Endodermal cell (in vitro differentiated cells): ENCODE results near the gene IPCEF1. TPM values are rescaled to one million over a fixed set of nuclear protein-coding genes. Genes with fewer than 3 reads are reported as not detected.
"Not testable (repeated sequence)": the region's sequence is repeated elsewhere in the genome, so short reads cannot be mapped to it uniquely, and the experiment has no call there.

Source experiments
- DNase-seq: peaks from one replicate; pipeline ENCODE4 v3.0.0-alpha.2; 2017
- H3K27ac ChIP-seq: 2 replicates; pipeline ENCODE4 v1.5.1; 2013; ENCODE audit warnings: mild to moderate bottlenecking, low read depth, low read length, moderate library complexity
- H3K27me3 ChIP-seq: 2 replicates; pipeline ENCODE4 v1.6.1; 2013; ENCODE audit warnings: mild to moderate bottlenecking, low read length, moderate library complexity; ENCODE audit not compliant: insufficient read depth, control insufficient read depth, poor library complexity, severe bottlenecking
- H3K36me3 ChIP-seq: 2 replicates; pipeline ENCODE4 v1.7.0; 2013; ENCODE audit warnings: mild to moderate bottlenecking, low read length, moderate library complexity; ENCODE audit not compliant: control insufficient read depth, insufficient read depth
- H3K4me1 ChIP-seq: one replicate; pipeline ENCODE4 v1.7.0; 2013; ENCODE audit warnings: low read length; ENCODE audit not compliant: control insufficient read depth, insufficient read depth
- H3K4me3 ChIP-seq: 2 replicates; pipeline ENCODE4 v1.5.1; 2013; ENCODE audit warnings: mild to moderate bottlenecking, low read length, moderate library complexity
- H3K9ac ChIP-seq: 2 replicates; pipeline ENCODE4 v1.6.1; 2013; ENCODE audit warnings: mild to moderate bottlenecking, low read length, moderate library complexity; ENCODE audit not compliant: poor library complexity, severe bottlenecking; ENCODE audit errors: extremely low read depth
- H3K9me3 ChIP-seq: 2 replicates; pipeline ENCODE4 v1.6.1; 2013; ENCODE audit warnings: mild to moderate bottlenecking, low read length, moderate library complexity; ENCODE audit not compliant: control insufficient read depth
- H3K27ac Mint-ChIP-seq: 2 replicates; pipeline ENCODE4 v1.8.0; 2020; ENCODE audit warnings: mixed read lengths
- H3K27me3 Mint-ChIP-seq: 2 replicates; pipeline ENCODE4 v1.8.0; 2021; ENCODE audit warnings: mild to moderate bottlenecking, mixed read lengths; ENCODE audit not compliant: insufficient read depth
- H3K36me3 Mint-ChIP-seq: 2 replicates; pipeline ENCODE4 v1.8.0; 2020; ENCODE audit warnings: low read depth, mixed read lengths
- H3K4me1 Mint-ChIP-seq: 2 replicates; pipeline ENCODE4 v1.8.0; 2020; ENCODE audit warnings: mixed read lengths
- H3K4me3 Mint-ChIP-seq: 2 replicates; pipeline ENCODE4 v1.8.0; 2020; ENCODE audit warnings: mild to moderate bottlenecking, moderate library complexity, mixed read lengths
- H3K9me3 Mint-ChIP-seq: 2 replicates; pipeline ENCODE4 v1.8.0; 2020; ENCODE audit warnings: mild to moderate bottlenecking, mixed read lengths
- WGBS, 2 experiments: methylation state at CpG; one replicate each; pipeline versions ENCODE4 v1.1.5 to v1.1.7; 2013; ENCODE audit warnings: missing lambda C conversion rate in 2 of 2, mixed read lengths in 1 of 2; ENCODE audit not compliant: insufficient coverage in 1 of 2, insufficient read length in 1 of 2; 5-methylcytosine and 5-hydroxymethylcytosine counted together
- total RNA-seq, 2 donors: library from RNA; stranded (reverse); fragmentation: NEBNext Ultra II Directional in 1 of 2; extraction: Animal tissue kit (Norgen Biotek cat#: 25700) in 1 of 2; gene quantifications; 2 replicates in 1 of 2; 3 replicates in 1 of 2; pipeline ENCODE4 v1.2.1, GENCODE V29; 2021
- TF ChIP-seq, protein P1 (sequence below): fragments of 200-600 bp; sonication (generic); conservative IDR thresholded peaks from 2 replicates; pipeline ENCODE4 v1.5.0; 2021; ENCODE audit warnings: antibody characterized with exemption, mild to moderate bottlenecking

IPCEF1 gene
- total RNA-seq, 2 donors from 2014 or later, result 2.2 to 2.8 TPM

DNA sequence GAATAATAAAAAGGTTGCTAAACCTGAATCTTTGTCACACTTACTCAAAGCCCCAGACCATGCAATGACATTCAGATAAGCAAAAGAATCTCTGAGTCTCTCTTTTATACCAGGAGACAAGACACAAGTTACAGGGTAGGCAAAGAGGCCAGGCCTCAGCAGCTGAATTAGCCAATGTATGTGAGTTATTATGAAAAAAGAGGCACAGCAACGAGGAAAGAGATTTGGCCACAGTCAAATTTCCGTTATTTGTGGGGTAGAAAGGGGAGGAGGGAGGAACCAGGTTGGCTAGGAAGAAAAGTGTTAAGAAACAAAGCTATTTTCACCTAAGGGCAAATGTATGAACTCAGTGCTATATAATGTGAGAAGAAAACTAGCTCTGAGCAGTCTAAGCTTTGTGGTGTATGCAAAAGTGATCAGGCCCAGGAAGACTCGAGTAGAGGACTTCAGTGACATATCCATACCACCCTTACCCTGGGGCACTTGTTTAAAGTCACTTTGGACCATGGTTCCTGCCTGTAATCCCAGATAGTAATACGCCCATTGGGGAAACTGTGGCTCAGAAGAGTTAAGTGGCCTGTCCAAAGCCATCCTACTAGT is 19.1 kb downstream of the IPCEF1 start:
- H3K9ac ChIP-seq, result no peak overlapping the region
- no peaks in the 10 kb centered on the region for H3K4me1 ChIP-seq
- H3K27ac ChIP-seq, result no peak overlapping the region
- H3K9me3 Mint-ChIP-seq, result no peaks in the 10 kb centered on the region
- TF ChIP-seq, protein P1, sequence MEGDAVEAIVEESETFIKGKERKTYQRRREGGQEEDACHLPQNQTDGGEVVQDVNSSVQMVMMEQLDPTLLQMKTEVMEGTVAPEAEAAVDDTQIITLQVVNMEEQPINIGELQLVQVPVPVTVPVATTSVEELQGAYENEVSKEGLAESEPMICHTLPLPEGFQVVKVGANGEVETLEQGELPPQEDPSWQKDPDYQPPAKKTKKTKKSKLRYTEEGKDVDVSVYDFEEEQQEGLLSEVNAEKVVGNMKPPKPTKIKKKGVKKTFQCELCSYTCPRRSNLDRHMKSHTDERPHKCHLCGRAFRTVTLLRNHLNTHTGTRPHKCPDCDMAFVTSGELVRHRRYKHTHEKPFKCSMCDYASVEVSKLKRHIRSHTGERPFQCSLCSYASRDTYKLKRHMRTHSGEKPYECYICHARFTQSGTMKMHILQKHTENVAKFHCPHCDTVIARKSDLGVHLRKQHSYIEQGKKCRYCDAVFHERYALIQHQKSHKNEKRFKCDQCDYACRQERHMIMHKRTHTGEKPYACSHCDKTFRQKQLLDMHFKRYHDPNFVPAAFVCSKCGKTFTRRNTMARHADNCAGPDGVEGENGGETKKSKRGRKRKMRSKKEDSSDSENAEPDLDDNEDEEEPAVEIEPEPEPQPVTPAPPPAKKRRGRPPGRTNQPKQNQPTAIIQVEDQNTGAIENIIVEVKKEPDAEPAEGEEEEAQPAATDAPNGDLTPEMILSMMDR, result no peak
- H3K4me3 Mint-ChIP-seq, result no peak overlapping the region
- WGBS, 2 experiments, result 92 to 94% methylated on average over 2 to 4 of the region's 4 CpGs
- H3K36me3 Mint-ChIP-seq, result no peaks in the 10 kb centered on the region
- no peak overlapping the region for H3K27ac Mint-ChIP-seq
- H3K4me1 Mint-ChIP-seq, result peaks cover 7% of the 10 kb centered on the region
- no peaks in the 10 kb centered on the region for H3K27me3 ChIP-seq
- no peak overlapping the region for H3K4me3 ChIP-seq
- H3K9me3 ChIP-seq, result no peaks in the 10 kb centered on the region
- no peak for DNase-seq
- H3K36me3 ChIP-seq, result no peaks in the 10 kb centered on the region
- H3K27me3 Mint-ChIP-seq, result no peaks in the 10 kb centered on the region

DNA sequence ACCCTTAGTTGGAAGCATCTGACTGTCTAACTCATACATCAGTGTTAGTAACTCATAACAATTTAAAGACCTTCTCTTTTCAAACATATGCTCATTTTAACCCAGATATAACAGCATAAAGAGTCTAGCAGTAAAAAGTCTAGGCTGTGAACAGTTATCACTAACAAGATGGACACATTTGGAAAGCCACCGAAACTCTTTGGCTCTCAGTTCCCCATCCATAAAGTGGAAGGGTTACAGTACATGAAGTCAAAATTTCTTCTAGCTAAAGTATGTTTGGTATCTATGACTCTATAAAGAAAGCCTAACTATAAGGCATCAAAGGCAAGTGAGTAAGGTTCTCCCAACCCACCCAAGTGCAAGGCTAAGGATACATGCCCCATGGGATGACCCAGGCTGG is 22.5 kb downstream of the IPCEF1 start:
- H3K27ac Mint-ChIP-seq, H3K4me1 ChIP-seq, H3K27me3 ChIP-seq, H3K9ac ChIP-seq, H3K27me3 Mint-ChIP-seq, DNase-seq, H3K4me1 Mint-ChIP-seq, H3K4me3 ChIP-seq, H3K9me3 ChIP-seq, H3K36me3 Mint-ChIP-seq, H3K4me3 Mint-ChIP-seq, H3K9me3 Mint-ChIP-seq, H3K36me3 ChIP-seq, H3K27ac ChIP-seq: not testable (repeated sequence)
- 92 to 100% methylated on average over 1 of the region's 1 CpG for WGBS, 2 experiments

GRCh38 chr6:154331750-154332149 is 24.9 kb downstream of the IPCEF1 start:
- no peak overlapping the region for H3K4me3 ChIP-seq
- no peaks in the 10 kb centered on the region for H3K27me3 Mint-ChIP-seq
- no peaks in the 10 kb centered on the region for H3K27me3 ChIP-seq
- H3K27ac ChIP-seq, result no peak overlapping the region
- H3K27ac Mint-ChIP-seq, result no peak overlapping the region
- no peaks in the 10 kb centered on the region for H3K9me3 ChIP-seq
- TF ChIP-seq, protein P1, result no peak
- no peaks in the 10 kb centered on the region for H3K36me3 ChIP-seq
- no peak overlapping the region for H3K4me3 Mint-ChIP-seq
- H3K4me1 ChIP-seq, result no peaks in the 10 kb centered on the region
- H3K4me1 Mint-ChIP-seq, result peaks cover 3% of the 10 kb centered on the region
- no peaks in the 10 kb centered on the region for H3K36me3 Mint-ChIP-seq
- 89 to 95% methylated on average over 2 of the region's 2 CpGs for WGBS, 2 experiments
- DNase-seq, result no peak
- H3K9ac ChIP-seq, result no peak overlapping the region
- no peaks in the 10 kb centered on the region for H3K9me3 Mint-ChIP-seq
